AG04449 (cell line): Measurements from ENCODE around the gene TGFBI.

Experiments used
- CTCF ChIA-PET: fragments of 350-600 bp; formaldehyde crosslinking; extraction: SDS; loops from one replicate; lab custom pipeline; 2021; ENCODE audit warnings: antibody characterized with exemption; lab: Yijun Ruan, JAX
- POLR2A ChIA-PET: fragments of 400-600, 350-600 bp; formaldehyde crosslinking; extraction: SDS; loops from one replicate; lab custom pipeline; 2020; ENCODE audit warnings: antibody characterized with exemption, inconsistent platforms; lab: Yijun Ruan, JAX
- DNase-seq: peaks from one replicate; pipeline ENCODE4 v3.0.0-alpha.2; 2010; ENCODE audit warnings: low read depth, low spot score
- H3K4me3 ChIP-seq: 2 replicates; pipeline ENCODE4 v1.5.1; 2011; ENCODE audit warnings: low read depth, mild to moderate bottlenecking, control low read depth, low read length
- TF ChIP-seq, protein P1 (sequence below): IDR thresholded peaks from one replicate; pipeline ENCODE4 v1.5.1; 2011; ENCODE audit warnings: mild to moderate bottlenecking, moderate library complexity, low read length, control low read depth, inconsistent platforms; ENCODE audit not compliant: insufficient read depth; ENCODE audit errors: missing control alignments

The TGFBI gene

DNA sequence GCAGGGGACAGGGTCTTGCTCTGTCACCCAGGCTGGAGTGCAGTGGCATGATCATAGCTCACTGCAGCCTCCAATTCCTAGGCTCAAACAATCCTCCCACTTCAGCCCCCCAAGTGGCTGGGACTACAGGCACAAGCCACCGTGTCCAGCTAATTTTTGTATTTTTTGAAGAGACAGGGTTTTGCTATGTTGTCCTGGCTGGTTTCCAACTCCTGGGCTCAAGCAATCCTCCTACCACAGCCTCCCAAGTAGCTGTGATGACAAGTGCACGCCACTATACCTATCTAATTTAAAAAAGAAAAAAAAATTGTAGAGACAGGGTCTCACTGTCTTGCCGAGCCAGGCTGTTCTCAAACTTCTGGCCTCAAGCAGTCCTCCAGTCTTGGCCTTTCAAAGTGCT lies 42.4 kb upstream of the TGFBI start:
- TF ChIP-seq, protein P1, sequence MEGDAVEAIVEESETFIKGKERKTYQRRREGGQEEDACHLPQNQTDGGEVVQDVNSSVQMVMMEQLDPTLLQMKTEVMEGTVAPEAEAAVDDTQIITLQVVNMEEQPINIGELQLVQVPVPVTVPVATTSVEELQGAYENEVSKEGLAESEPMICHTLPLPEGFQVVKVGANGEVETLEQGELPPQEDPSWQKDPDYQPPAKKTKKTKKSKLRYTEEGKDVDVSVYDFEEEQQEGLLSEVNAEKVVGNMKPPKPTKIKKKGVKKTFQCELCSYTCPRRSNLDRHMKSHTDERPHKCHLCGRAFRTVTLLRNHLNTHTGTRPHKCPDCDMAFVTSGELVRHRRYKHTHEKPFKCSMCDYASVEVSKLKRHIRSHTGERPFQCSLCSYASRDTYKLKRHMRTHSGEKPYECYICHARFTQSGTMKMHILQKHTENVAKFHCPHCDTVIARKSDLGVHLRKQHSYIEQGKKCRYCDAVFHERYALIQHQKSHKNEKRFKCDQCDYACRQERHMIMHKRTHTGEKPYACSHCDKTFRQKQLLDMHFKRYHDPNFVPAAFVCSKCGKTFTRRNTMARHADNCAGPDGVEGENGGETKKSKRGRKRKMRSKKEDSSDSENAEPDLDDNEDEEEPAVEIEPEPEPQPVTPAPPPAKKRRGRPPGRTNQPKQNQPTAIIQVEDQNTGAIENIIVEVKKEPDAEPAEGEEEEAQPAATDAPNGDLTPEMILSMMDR: no peak
- DNase-seq: no peak
- ChIA-PET POLR2A (interaction anchor here (1.0 to 1.5 kb wide), 3 partner anchors 20 to 67 kb away, joined by 3 to 5 read pairs (median 3); partner anchors contain the start of gene TGFBI), CTCF (interaction anchor here (1.0 to 3.2 kb wide), 8 partner anchors 9 to 96 kb away, joined by 3 to 12 read pairs (median 4); partner anchors contain the start of gene TGFBI)
- no peak overlapping the region for H3K4me3 ChIP-seq

DNA sequence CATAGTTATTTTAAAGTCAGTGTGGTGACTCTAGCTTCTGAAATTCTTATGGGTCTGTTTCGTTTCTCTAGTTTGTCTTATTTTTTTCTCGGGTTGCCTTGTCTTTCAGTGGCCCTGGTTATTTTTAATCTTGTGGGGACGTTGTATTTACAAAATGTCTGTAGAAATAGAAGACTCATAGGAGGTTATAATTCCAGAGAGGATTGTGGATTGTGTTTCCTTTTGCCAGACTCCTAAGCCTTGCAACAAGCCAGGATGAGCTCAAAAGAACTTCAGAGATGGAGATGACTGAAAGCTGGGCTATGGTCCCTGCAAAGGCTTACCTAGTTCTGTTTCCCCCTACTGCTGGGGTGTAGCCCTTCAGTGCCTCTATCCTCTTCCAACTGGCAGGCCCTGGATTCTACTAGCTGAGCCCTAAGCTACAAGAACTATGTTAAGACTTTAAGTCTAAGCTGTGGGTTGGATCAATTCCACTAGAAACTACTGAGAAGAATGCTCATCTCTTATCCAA lies 41.8 kb upstream of the TGFBI start:
- H3K4me3 ChIP-seq: no peak overlapping the region
- TF ChIP-seq, protein P1: no peak
- CTCF ChIA-PET: interaction anchor here (0.6 to 3.2 kb wide), 10 partner anchors 9 to 95 kb away, joined by 3 to 12 read pairs (median 4); partner anchors contain the start of gene TGFBI
- no peak for DNase-seq
- POLR2A ChIA-PET: interaction anchor here (1.0 to 1.5 kb wide), 4 partner anchors 19 to 67 kb away, joined by 3 to 5 read pairs (median 3); partner anchors contain the start of gene TGFBI

DNA sequence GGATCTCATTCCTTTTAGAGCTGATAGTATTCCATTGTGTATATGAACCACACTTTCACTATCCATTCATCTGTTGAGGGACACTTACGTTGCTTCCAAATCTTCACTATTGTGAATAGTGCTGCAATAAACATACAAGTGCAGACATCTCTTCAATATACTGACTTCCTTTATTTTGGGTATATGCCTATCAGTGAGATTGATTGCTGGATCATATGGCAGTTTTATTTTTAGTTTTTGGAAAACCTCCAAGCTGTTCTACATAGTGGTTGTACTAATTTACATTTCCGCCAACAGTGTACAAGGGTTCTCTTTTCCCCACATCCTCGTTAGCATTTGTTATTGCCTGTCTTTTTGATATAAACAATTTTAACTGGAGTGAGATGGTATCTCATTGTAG lies 40.2 kb upstream of the TGFBI start:
- DNase-seq: no peak
- H3K4me3 ChIP-seq: no peak overlapping the region
- POLR2A ChIA-PET: interaction anchor here (0.6 kb wide), 1 partner anchor 74 kb away, joined by 3 read pairs; no protein-coding TSS in a partner anchor
- CTCF ChIA-PET: interaction anchor here (1.0 to 3.2 kb wide), 6 partner anchors 8 to 69 kb away, joined by 3 to 12 read pairs (median 4); no protein-coding TSS in a partner anchor
- TF ChIP-seq, protein P1: no peak

DNA sequence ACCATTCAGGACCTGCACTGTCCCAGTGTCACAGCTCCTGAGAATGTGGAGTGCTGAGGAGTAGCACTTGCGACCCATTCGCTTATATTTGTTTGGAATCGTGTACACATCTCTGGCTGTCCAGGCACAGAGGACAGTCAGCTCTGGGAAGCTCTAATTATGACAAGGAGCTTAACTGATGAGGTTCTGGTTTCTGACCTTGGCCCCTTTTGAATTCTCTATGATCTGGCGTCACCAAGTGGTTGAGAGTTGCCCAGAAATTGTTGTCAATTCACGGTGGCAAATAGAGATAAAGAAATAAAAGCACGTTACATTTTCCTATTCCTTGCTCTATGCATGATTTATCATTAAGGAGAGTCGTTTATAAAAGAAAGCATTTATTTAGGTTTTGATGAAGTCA lies 39.1 kb upstream of the TGFBI start:
- POLR2A ChIA-PET: no interaction called here
- CTCF ChIA-PET: interaction anchor here (1.1 to 3.2 kb wide), 3 partner anchors 9 to 45 kb away, joined by 3 to 12 read pairs (median 5); no protein-coding TSS in a partner anchor
- no peak for DNase-seq

DNA sequence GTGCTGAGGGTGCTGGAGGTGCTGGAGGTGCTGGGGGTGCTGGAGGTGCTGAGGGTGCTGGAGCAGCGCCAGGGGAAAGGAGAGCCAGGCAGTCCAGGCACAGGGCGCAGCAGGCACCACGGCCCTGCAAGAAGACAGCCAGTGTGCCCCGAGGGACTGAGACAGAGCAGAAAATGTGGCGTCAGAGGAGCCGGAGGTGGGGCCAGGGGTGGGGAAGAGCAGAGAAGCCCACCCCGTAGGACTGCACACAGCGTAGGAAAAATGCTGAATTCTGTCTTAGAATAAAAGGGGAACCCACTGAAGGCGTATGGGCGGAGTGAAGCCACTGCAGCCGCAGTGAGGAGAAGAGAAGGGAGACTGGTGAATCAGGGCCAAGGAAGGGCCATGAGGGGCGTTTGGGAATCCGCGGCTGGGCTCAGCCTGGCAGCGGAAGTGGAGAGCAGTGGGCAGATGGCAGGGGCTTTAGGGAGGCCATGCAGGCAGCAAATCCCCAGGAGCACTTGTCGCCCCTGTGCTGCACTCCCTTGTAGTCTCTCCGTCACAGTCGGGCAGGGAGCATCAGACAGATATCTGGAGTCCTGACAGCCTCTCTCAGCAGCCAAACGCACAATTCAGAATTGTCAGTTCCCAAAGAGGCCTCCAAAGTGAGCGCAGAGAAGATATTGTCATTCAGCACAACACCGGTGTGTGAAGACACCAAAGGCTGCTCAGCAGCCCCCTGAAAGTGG lies 38.1 kb upstream of the TGFBI start:
- ChIA-PET CTCF (interaction anchor here (0.7 to 2.0 kb wide), 2 partner anchors 10 to 40 kb away, joined by 3 to 5 read pairs; no protein-coding TSS in a partner anchor), POLR2A (no interaction called here)
- DNase-seq: no peak
- TF ChIP-seq, protein P1: no peak
- H3K4me3 ChIP-seq: no peak overlapping the region

More for the DNA sequence above, 39.1 kb upstream of the TGFBI start:
- TF ChIP-seq, protein P1: no peak
- no peak overlapping the region for H3K4me3 ChIP-seq

DNA sequence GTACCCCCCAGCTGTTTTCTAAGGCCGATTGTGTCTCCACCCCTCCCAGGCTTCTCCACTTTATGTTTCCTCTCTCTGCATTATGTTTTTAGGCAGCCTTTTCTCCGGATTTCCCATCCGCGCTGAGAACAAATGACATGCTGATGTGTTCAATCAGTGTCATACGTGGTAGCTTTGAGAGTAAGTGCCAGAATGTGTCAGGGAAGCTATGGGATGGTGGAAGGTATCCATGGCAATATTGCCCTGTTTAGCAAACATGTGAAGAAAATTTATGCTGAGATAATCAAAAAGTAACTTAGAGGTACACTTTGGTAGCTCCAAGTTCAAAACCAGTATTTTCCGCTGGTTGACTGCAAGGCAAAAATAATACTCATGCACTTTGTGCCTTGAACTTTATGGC lies 37.4 kb upstream of the TGFBI start:
- TF ChIP-seq, protein P1: no peak
- DNase-seq: no peak
- ChIA-PET CTCF (interaction anchor here (0.7 kb wide), 1 partner anchor 41 kb away, joined by 3 read pairs; no protein-coding TSS in a partner anchor), POLR2A (no interaction called here)
- no peak overlapping the region for H3K4me3 ChIP-seq
